SK-N-SH (cell line): ENCODE results near the gene DBNDD2. TPM values are rescaled to one million over a fixed set of nuclear protein-coding genes. Genes with fewer than 3 reads are reported as not detected.

ENCODE experiments used
- CTCF ChIA-PET: fragments of 300-600, 350-600 bp; formaldehyde crosslinking; extraction: SDS; loops from one replicate; lab custom pipeline; 2021; lab: Yijun Ruan, JAX
- POLR2A ChIA-PET: fragments of 350-600 bp; sonication (Branson Sonifier 250); formaldehyde crosslinking; extraction: SDS; loops from one replicate; lab custom pipeline; 2020; ENCODE audit warnings: antibody characterized with exemption, inconsistent platforms; lab: Yijun Ruan, JAX
- DNase-seq: peaks from one replicate; pipeline ENCODE4 v3.0.0; 2012
- H2AFZ ChIP-seq: fragments of 200-600 bp; sonication (generic); 2 replicates; pipeline ENCODE4 v1.8.1; 2016; ENCODE audit warnings: antibody characterized with exemption, mild to moderate bottlenecking, low read depth
- H3F3A ChIP-seq: fragments of 200-600 bp; sonication (generic); replicated peaks from 2 replicates; pipeline ENCODE3; 2016; ENCODE audit warnings: antibody characterized with exemption, mild to moderate bottlenecking; ENCODE audit not compliant: insufficient read depth
- H3K27ac ChIP-seq, 2 experiments: fragments of 200-500 bp in 1 of 2; fragments of 200-600 bp in 1 of 2; sonication (Bioruptor generic) in 1 of 2; sonication (generic), shearing (Covaris generic) in 1 of 2; 2 replicates each; pipeline versions ENCODE4 v1.5.1 to v1.6.1; 2014 to 2016; ENCODE audit warnings: low read depth in 2 of 2, inconsistent platforms in 1 of 2, low read length in 1 of 2, mild to moderate bottlenecking in 1 of 2, mixed read lengths in 1 of 2
- H3K27me3 ChIP-seq: fragments of 200-600 bp; sonication (generic), shearing (Covaris generic); 2 replicates; pipeline ENCODE4 v1.6.1; 2016; ENCODE audit warnings: mixed run types; ENCODE audit not compliant: insufficient read depth
- H3K36me3 ChIP-seq, 2 experiments: fragments of 200-500 bp in 1 of 2; fragments of 200-600 bp in 1 of 2; sonication (Bioruptor generic) in 1 of 2; sonication (generic) in 1 of 2; replicated peaks in 1 of 2; 2 replicates each; pipeline versions ENCODE3 to v1.5.1; 2014 to 2016; ENCODE audit warnings: low read length in 1 of 2, mild to moderate bottlenecking in 1 of 2; ENCODE audit not compliant: insufficient read depth in 2 of 2, control insufficient read depth in 1 of 2
- H3K4me1 ChIP-seq, 2 experiments: fragments of 200-500 bp in 1 of 2; fragments of 200-600 bp in 1 of 2; sonication (Bioruptor generic) in 1 of 2; sonication (generic), shearing (Covaris generic) in 1 of 2; 2 replicates each; pipeline versions ENCODE4 v1.5.1 to v1.6.1; 2014 to 2016; ENCODE audit warnings: low read depth in 1 of 2, low read length in 1 of 2, mixed run types in 1 of 2; ENCODE audit not compliant: insufficient read depth in 2 of 2, control insufficient read depth in 1 of 2
- H3K4me2 ChIP-seq: fragments of 200-600 bp; sonication (generic), shearing (Covaris generic); 2 replicates; pipeline ENCODE4 v1.6.1; 2017; ENCODE audit warnings: mixed run types
- H3K4me3 ChIP-seq, 2 experiments: fragments of 200-500 bp in 1 of 2; fragments of 200-600 bp in 1 of 2; sonication (Bioruptor generic) in 1 of 2; sonication (generic), shearing (Covaris generic) in 1 of 2; 2 replicates each; pipeline versions ENCODE4 v1.5.1 to v1.8.1; 2014 to 2016; ENCODE audit warnings: low read depth in 2 of 2, inconsistent platforms in 1 of 2, low read length in 1 of 2, mild to moderate bottlenecking in 1 of 2, mixed read lengths in 1 of 2, moderate library complexity in 1 of 2
- H3K79me2 ChIP-seq: fragments of 200-600 bp; sonication (generic); 2 replicates; pipeline ENCODE4 v1.8.1; 2017; ENCODE audit warnings: mild to moderate bottlenecking; ENCODE audit not compliant: insufficient read depth
- H3K9ac ChIP-seq: fragments of 200-600 bp; sonication (generic); 2 replicates; pipeline ENCODE4 v1.6.1; 2017; ENCODE audit warnings: mixed run types
- H3K9me2 ChIP-seq: fragments of 200-600 bp; sonication (generic); 2 replicates; pipeline ENCODE4 v1.6.1; 2017; ENCODE audit warnings: mixed run types
- H3K9me3 ChIP-seq: fragments of 200-600 bp; sonication (generic); 2 replicates; pipeline ENCODE4 v1.6.1; 2017; ENCODE audit warnings: mixed run types, mild to moderate bottlenecking, moderate library complexity
- H4K20me1 ChIP-seq: fragments of 200-600 bp; sonication (generic); 2 replicates; pipeline ENCODE4 v1.6.1; 2017; ENCODE audit warnings: mild to moderate bottlenecking, mixed run types; ENCODE audit not compliant: insufficient read depth
- CHD2 ChIP-seq: fragments of 150-350 bp; IDR thresholded peaks from 2 replicates; pipeline ENCODE4 v1.6.1; 2018; ENCODE audit warnings: low read length; ENCODE audit not compliant: partially characterized antibody
- CTCF ChIP-seq: fragments of 200-600 bp; sonication (generic); IDR thresholded peaks from 2 replicates; pipeline ENCODE4 v1.6.1; 2017; ENCODE audit warnings: antibody characterized with exemption, mild to moderate bottlenecking, moderate library complexity
- EP300 ChIP-seq, 2 experiments: IDR thresholded peaks; 2 replicates each; pipeline versions ENCODE4 v1.4.0 to v1.6.1; 2012; ENCODE audit warnings: borderline replicate concordance in 1 of 2, low read depth in 1 of 2, low read length in 1 of 2
- EZH2phosphoT487 ChIP-seq: fragments of 200-600 bp; sonication (generic); IDR thresholded peaks from 2 replicates; pipeline ENCODE4 v1.6.1; 2017; ENCODE audit warnings: low read depth, mixed run types, mild to moderate bottlenecking, antibody characterized with exemption, moderate library complexity, borderline replicate concordance
- FOSL2 ChIP-seq: IDR thresholded peaks from 2 replicates; pipeline ENCODE4 v1.4.0; 2012; ENCODE audit warnings: low read depth, mild to moderate bottlenecking, moderate library complexity, borderline replicate concordance
- FOXJ3 ChIP-seq: sonication (generic); formaldehyde crosslinking; IDR thresholded peaks from 2 replicates; pipeline ENCODE4 v1.5.1; 2020; ENCODE audit warnings: mild to moderate bottlenecking, missing genetic modification reagents
- GATA2 ChIP-seq: sonication (generic); formaldehyde crosslinking; IDR thresholded peaks from 2 replicates; pipeline ENCODE4 v1.5.0; 2020; ENCODE audit warnings: mild to moderate bottlenecking, missing genetic modification reagents
- MXI1 ChIP-seq: IDR thresholded peaks from 2 replicates; pipeline ENCODE4 v1.6.1; 2012; ENCODE audit warnings: mild to moderate bottlenecking, low read depth, low read length, improper control_type of control experiment
- RAD21 ChIP-seq: IDR thresholded peaks from 2 replicates; pipeline ENCODE4 v1.6.1; 2012; ENCODE audit warnings: mild to moderate bottlenecking, low read length
- REST ChIP-seq: IDR thresholded peaks from 2 replicates; pipeline ENCODE4 v1.6.1; 2012; ENCODE audit warnings: mild to moderate bottlenecking, low read depth, low read length, moderate library complexity
- RFX5 ChIP-seq: IDR thresholded peaks from 2 replicates; pipeline ENCODE4 v1.6.1; 2012; ENCODE audit warnings: mild to moderate bottlenecking, improper control_type of control experiment, low read length
- RXRA ChIP-seq: IDR thresholded peaks from 2 replicates; pipeline ENCODE4 v1.4.0; 2012; ENCODE audit warnings: low read depth, mild to moderate bottlenecking, borderline replicate concordance
- SIN3A ChIP-seq: IDR thresholded peaks from 2 replicates; pipeline ENCODE4 v1.6.1; 2012; ENCODE audit warnings: low read depth, mild to moderate bottlenecking, low read length, moderate library complexity, borderline replicate concordance
- TAF1 ChIP-seq: IDR thresholded peaks from 2 replicates; pipeline ENCODE4 v1.6.1; 2012; ENCODE audit warnings: low read depth, mild to moderate bottlenecking, low read length, moderate library complexity, borderline replicate concordance
- TCF12 ChIP-seq: IDR thresholded peaks from 2 replicates; pipeline ENCODE4 v1.4.0; 2012
- USF2 ChIP-seq: fragments of 150-350 bp; IDR thresholded peaks from 2 replicates; pipeline ENCODE4 v1.6.1; 2017; ENCODE audit warnings: antibody characterized with exemption, low read length, low read depth, borderline replicate concordance
- YY1 ChIP-seq: IDR thresholded peaks from 2 replicates; pipeline ENCODE4 v1.4.0; 2012; ENCODE audit warnings: low read depth, mild to moderate bottlenecking
- ZBTB33 ChIP-seq: IDR thresholded peaks from 2 replicates; pipeline ENCODE4 v1.4.0; 2012; ENCODE audit warnings: low read depth, borderline replicate concordance
- WGBS: methylation state at CpG from one replicate; pipeline ENCODE4 v1.1.6; 2017; ENCODE audit warnings: low lambda C conversion rate; 5-methylcytosine and 5-hydroxymethylcytosine counted together
- polyA plus RNA-seq, 3 experiments: library from polyadenylated mRNA; depleted of rRNA; stranded (reverse); fragments of >200 nt; gene quantifications; 2 replicates each; pipeline ENCODE4 v1.2.3, GENCODE V29; 2012

Gene DBNDD2
- polyA plus RNA-seq, 1 of the 3 experiments (the other 2 are of a cell fraction), result 22.4 TPM

GRCh38 chr20:45378191-45378590, 29.9 kb upstream of the DBNDD2 start, which contains the start of gene TP53TG5 (continued):
- no peak for TF ChIP-seq ZBTB33
- TF ChIP-seq EZH2phosphoT487, result no peak
- no peak for TF ChIP-seq RAD21
- TF ChIP-seq CHD2, result no peak
- TF ChIP-seq GATA2 (CRISPR knock-in tag), result no peak

GRCh38 chr20:45387274-45387673, 20.8 kb upstream of the DBNDD2 start:
- no peak overlapping the region for H3K4me2 ChIP-seq
- no peak overlapping the region for H3K27ac ChIP-seq
- H3K27me3 ChIP-seq, result no peaks in the 10 kb centered on the region
- ChIA-PET CTCF (interaction anchor here (1.1 to 2.0 kb wide), 4 partner anchors 14 to 50 kb away, joined by 4 to 6 read pairs (median 6); partner anchors contain the start of gene SYS1), POLR2A (no interaction called here)
- no peaks in the 10 kb centered on the region for H3K4me1 ChIP-seq
- no peaks in the 10 kb centered on the region for H3K9me2 ChIP-seq
- no peaks in the 10 kb centered on the region for H4K20me1 ChIP-seq
- H3K9me3 ChIP-seq, result peaks cover 6% of the 10 kb centered on the region; the same call in 1 of the 2 replicates
- 68% methylated on average over 1 of the region's 1 CpG for WGBS
- H3K4me3 ChIP-seq, result no peak overlapping the region
- H3K79me2 ChIP-seq, result no peaks in the 10 kb centered on the region
- H3F3A ChIP-seq, result peaks cover 10% of the 10 kb centered on the region
- peaks cover 0 to 10% of the 10 kb centered on the region in 2 experiments for H3K36me3 ChIP-seq
- DNase-seq, result no peak
- no peak overlapping the region for H2AFZ ChIP-seq
- TF ChIP-seq TAF1 (no peak), RFX5 (no peak), TCF12 (no peak), SIN3A (no peak), FOXJ3 (CRISPR knock-in tag) (no peak), FOSL2 (no peak), RXRA (no peak), RAD21 (no peak), EZH2phosphoT487 (no peak), REST (no peak), CTCF (no peak), USF2 (no peak), YY1 (no peak), MXI1 (no peak), EP300 (IDR thresholded peaks at IDR 0.05; ENCODE audit: borderline replicate concordance in 1 of 2, low read depth in 1 of 2, low read length in 1 of 2) (no peak)
- no peak overlapping the region for H3K9ac ChIP-seq
